Gastrocnemius medialis (tissue), 4 donors: ENCODE results near the gene BTAF1. TPM values are rescaled to one million over a fixed set of nuclear protein-coding genes. Genes with fewer than 3 reads are reported as not detected.

Experiments used
- ATAC-seq, 2 donors: fragments of 150-250 bp; one replicate each; pipeline ENCODE4 v1.9.1; 2016
- DNase-seq, 2 donors: peaks; one replicate each; pipeline ENCODE4 v3.0.0-alpha.2; 2019
- H3K27ac ChIP-seq, 4 donors: fragments of 200-600 bp; sonication (generic); 1 replicate in 1 of 4; 2 replicates in 3 of 4; pipeline ENCODE4 v1.5.1; 2016 to 2018; ENCODE audit warnings: mild to moderate bottlenecking in 2 of 4, moderate library complexity in 1 of 4
- H3K27me3 ChIP-seq, 3 donors: fragments of 200-600 bp; sonication (generic) in 2 of 3; 1 replicate in 1 of 3; 2 replicates in 2 of 3; pipeline versions ENCODE4 v1.5.1 to v1.6.0; 2016 to 2019; ENCODE audit warnings: mild to moderate bottlenecking in 1 of 3, moderate library complexity in 1 of 3
- H3K36me3 ChIP-seq, 2 donors: fragments of 200-600 bp; sonication (generic) in 1 of 2; one replicate each; pipeline ENCODE4 v1.5.1; 2017 to 2018
- H3K4me1 ChIP-seq, 2 donors: fragments of 200-600 bp; sonication (generic) in 1 of 2; one replicate each; pipeline ENCODE4 v1.5.1; 2016 to 2017; ENCODE audit warnings: mild to moderate bottlenecking in 2 of 2
- H3K4me3 ChIP-seq, 4 donors: fragments of 200-600 bp; sonication (generic) in 3 of 4; 1 replicate in 1 of 4; 2 replicates in 3 of 4; pipeline ENCODE4 v1.5.1; 2016 to 2019; ENCODE audit warnings: mild to moderate bottlenecking in 2 of 4
- H3K9me3 ChIP-seq, 3 donors: fragments of 200-600 bp; sonication (generic) in 2 of 3; 1 replicate in 1 of 3; 2 replicates in 2 of 3; pipeline ENCODE4 v1.5.1; 2016 to 2019
- CTCF ChIP-seq, 5 experiments: fragments of 450-650 bp in 3 of 5; fragments of 200-600 bp in 2 of 5; sonication (generic) in 2 of 5; IDR thresholded peaks in 4 of 5; conservative IDR thresholded peaks in 1 of 5; 1 replicate in 4 of 5; 2 replicates in 1 of 5; pipeline ENCODE4 v1.5.1; 2016 to 2019; ENCODE audit warnings: antibody characterized with exemption in 5 of 5, mild to moderate bottlenecking in 3 of 5, moderate library complexity in 3 of 5
- POLR2A ChIP-seq, 2 donors: fragments of 450-650 bp; IDR thresholded peaks; one replicate each; pipeline ENCODE4 v1.6.1; 2017; ENCODE audit warnings: antibody characterized with exemption in 2 of 2, mild to moderate bottlenecking in 2 of 2, moderate library complexity in 2 of 2
- in situ Hi-C, 4 donors: fragments of 200-750 bp; cut with MboI; loops; one replicate each; pipeline versions ENCODE4 v1.15.0 to v1.8.0; 2017; ENCODE audit warnings: low sequenced_read_pairs in 4 of 4
- intact Hi-C: fragments of 100-400 bp; cut with DNase I; formaldehyde crosslinking; loops from one replicate; pipeline ENCODE4 v1.15.1; 2023; ENCODE audit warnings: low total_unique reads
- total RNA-seq, 4 donors: library from RNA; depleted of rRNA; stranded (reverse); fragments of >200 nt; gene quantifications; one replicate each; pipeline versions ENCODE4 v1.1.0 to v1.2.3, GENCODE V29; 2016

BTAF1 gene
- total RNA-seq, 4 donors from 2014 or later = 10.5 to 23.7 (median 11.3) TPM

- in situ Hi-C loops = no loop called here
- Histone ChIP-seq H3K4me1 (no peaks in the 10 kb centered on the region), H3K36me3 (peaks cover 0 to 78% of the 10 kb centered on the region in 2 donors), H3K4me3 (no peak overlapping the region), H3K9me3 (no peaks in the 10 kb centered on the region), H3K27ac (no peak overlapping the region), H3K27me3 (no peaks in the 10 kb centered on the region)
- ATAC-seq (no peak), DNase-seq (no peak)
- no peak for TF ChIP-seq POLR2A (IDR thresholded peaks at IDR 0.05)
- no peak for TF ChIP-seq CTCF (IDR thresholded peaks at IDR 0.05 in 4 of 5, conservative IDR thresholded peaks at IDR 0.05 in 1 of 5)
- intact Hi-C loops = no loop called here
Measured at GRCh38 chr10:91996266-91996665, 72.7 kb downstream of the BTAF1 start.

GRCh38 chr10:92001581-92001980 lies 78.0 kb downstream of the BTAF1 start:
- H3K27ac ChIP-seq = no peak overlapping the region
- H3K4me3 ChIP-seq = no peak overlapping the region
- no peak for ATAC-seq
- no peaks in the 10 kb centered on the region for H3K4me1 ChIP-seq
- intact Hi-C loops = no loop called here
- H3K27me3 ChIP-seq = no peaks in the 10 kb centered on the region
- H3K36me3 ChIP-seq = peaks cover 0 to 64% of the 10 kb centered on the region in 2 donors
- in situ Hi-C loops = no loop called here
- H3K9me3 ChIP-seq = no peaks in the 10 kb centered on the region
- no peak for DNase-seq
- TF ChIP-seq CTCF (IDR thresholded peaks at IDR 0.05 in 4 of 5, conservative IDR thresholded peaks at IDR 0.05 in 1 of 5) (no peak), POLR2A (IDR thresholded peaks at IDR 0.05) (no peak)

- H3K36me3 ChIP-seq = peaks cover 0 to 60% of the 10 kb centered on the region in 2 donors
- H3K27ac ChIP-seq = no peak overlapping the region
- no peak for DNase-seq
- in situ Hi-C loops = no loop called here
- no peak for ATAC-seq
- TF ChIP-seq CTCF (IDR thresholded peaks at IDR 0.05 in 4 of 5, conservative IDR thresholded peaks at IDR 0.05 in 1 of 5) (no peak), POLR2A (IDR thresholded peaks at IDR 0.05) (no peak)
- intact Hi-C loops = no loop called here
- no peaks in the 10 kb centered on the region for H3K27me3 ChIP-seq
- H3K4me1 ChIP-seq = no peaks in the 10 kb centered on the region
- H3K9me3 ChIP-seq = no peaks in the 10 kb centered on the region
- no peak overlapping the region for H3K4me3 ChIP-seq
Measured at GRCh38 chr10:92001995-92002394, 78.4 kb downstream of the BTAF1 start.

GRCh38 chr10:92003258-92003657 lies 79.7 kb downstream of the BTAF1 start:
- ATAC-seq (no peak), DNase-seq (no peak)
- intact Hi-C loops (no loop called here), in situ Hi-C loops (no loop called here)
- no peak for TF ChIP-seq POLR2A (IDR thresholded peaks at IDR 0.05)
- TF ChIP-seq CTCF (IDR thresholded peaks at IDR 0.05 in 4 of 5, conservative IDR thresholded peaks at IDR 0.05 in 1 of 5) = no peak
- peaks cover 0 to 52% of the 10 kb centered on the region in 2 donors for H3K36me3 ChIP-seq
- H3K27ac ChIP-seq = no peak overlapping the region
- no peaks in the 10 kb centered on the region for H3K27me3 ChIP-seq
- no peaks in the 10 kb centered on the region for H3K9me3 ChIP-seq
- no peak overlapping the region for H3K4me3 ChIP-seq
- H3K4me1 ChIP-seq = no peaks in the 10 kb centered on the region

- intact Hi-C loops = no loop called here
- TF ChIP-seq POLR2A (IDR thresholded peaks at IDR 0.05) = no peak
- TF ChIP-seq CTCF (IDR thresholded peaks at IDR 0.05 in 4 of 5, conservative IDR thresholded peaks at IDR 0.05 in 1 of 5) = no peak
- ATAC-seq (no peak), DNase-seq (no peak)
- H3K4me3 ChIP-seq = no peak overlapping the region
- H3K36me3 ChIP-seq = peaks cover 0 to 49% of the 10 kb centered on the region in 2 donors
- no peak overlapping the region for H3K27ac ChIP-seq
- in situ Hi-C loops = no loop called here
- H3K27me3 ChIP-seq = no peaks in the 10 kb centered on the region
- H3K4me1 ChIP-seq = no peaks in the 10 kb centered on the region
- no peaks in the 10 kb centered on the region for H3K9me3 ChIP-seq
Measured at GRCh38 chr10:92005978-92006377, 82.4 kb downstream of the BTAF1 start.
